OCI-LY7 (cell line): ENCODE results near the gene PYGL. TPM values are rescaled to one million over a fixed set of nuclear protein-coding genes. Genes with fewer than 3 reads are reported as not detected.

ENCODE experiments used
- BruUV-seq: library from RNA; stranded (reverse); fragments of 400-500 nt; replicated peaks from 2 replicates; lab custom pipeline; 2021; lab: Mats Ljungman, UMichigan
- CTCF ChIA-PET: fragments of 300-600 bp; sonication (Branson Sonifier 250); formaldehyde crosslinking; loops from one replicate; lab custom pipeline; 2022; ENCODE audit warnings: antibody characterized with exemption; ENCODE audit not compliant: unreplicated experiment; lab: Charles Lee
- POLR2A ChIA-PET: fragments of 300-600 bp; sonication (Branson Sonifier 250); formaldehyde crosslinking; loops from one replicate; lab custom pipeline; 2022; ENCODE audit warnings: antibody characterized with exemption; lab: Charles Lee
- DNase-seq: peaks from one replicate; pipeline ENCODE4 v3.0.0-alpha.2; 2015; ENCODE audit warnings: low spot score
- H2AFZ ChIP-seq: fragments of 200-600 bp; sonication (generic), shearing (Covaris generic); 2 replicates; pipeline ENCODE4 v1.6.1; 2014; ENCODE audit warnings: mild to moderate bottlenecking, antibody characterized with exemption, low read length, moderate library complexity
- H3K27ac ChIP-seq: fragments of 200-600 bp; sonication (generic); 2 replicates; pipeline ENCODE4 v1.5.1; 2014; ENCODE audit warnings: mixed run types, low read depth, mild to moderate bottlenecking, moderate library complexity, low read length, inconsistent platforms; ENCODE audit not compliant: poor library complexity, severe bottlenecking
- H3K36me3 ChIP-seq: fragments of 200-600 bp; sonication (generic); 2 replicates; pipeline ENCODE4 v1.6.1; 2014; ENCODE audit warnings: mild to moderate bottlenecking, antibody characterized with exemption, low read length, moderate library complexity, mixed read lengths; ENCODE audit not compliant: insufficient read depth
- H3K4me1 ChIP-seq: fragments of 200-600 bp; sonication (generic); 2 replicates; pipeline ENCODE4 v1.5.1; 2014; ENCODE audit warnings: mild to moderate bottlenecking, low read length; ENCODE audit not compliant: insufficient read depth, poor library complexity, severe bottlenecking
- H3K4me2 ChIP-seq: fragments of 200-600 bp; sonication (generic); 2 replicates; pipeline ENCODE4 v1.6.1; 2014; ENCODE audit warnings: mild to moderate bottlenecking, low read length
- H3K4me3 ChIP-seq: fragments of 200-600 bp; sonication (generic); 2 replicates; pipeline ENCODE4 v1.5.1; 2014; ENCODE audit warnings: mild to moderate bottlenecking, low read depth, low read length; ENCODE audit not compliant: poor library complexity, severe bottlenecking
- H3K79me2 ChIP-seq: fragments of 200-600 bp; sonication (generic); 2 replicates; pipeline ENCODE4 v1.6.1; 2016; ENCODE audit warnings: low read depth, mild to moderate bottlenecking, low read length, moderate library complexity, mixed read lengths; ENCODE audit not compliant: insufficient read depth
- H3K9me2 ChIP-seq: fragments of 200-600 bp; sonication (generic); 2 replicates; pipeline ENCODE4 v1.6.1; 2016; ENCODE audit warnings: mild to moderate bottlenecking, low read length, mixed read lengths; ENCODE audit not compliant: insufficient read depth
- H3K9me3 ChIP-seq: fragments of 200-600 bp; sonication (generic); 2 replicates; pipeline ENCODE4 v1.6.1; 2014; ENCODE audit warnings: mild to moderate bottlenecking, mixed run types, low read length, mixed read lengths
- H4K20me1 ChIP-seq: fragments of 200-600 bp; sonication (generic); 2 replicates; pipeline ENCODE4 v1.6.1; 2014; ENCODE audit warnings: mild to moderate bottlenecking, antibody characterized with exemption, low read length, moderate library complexity, mixed read lengths; ENCODE audit not compliant: insufficient read depth
- CTCF ChIP-seq: fragments of 200-600 bp; sonication (generic); conservative IDR thresholded peaks from 2 replicates; pipeline ENCODE4 v1.5.1; 2014; ENCODE audit warnings: mild to moderate bottlenecking, antibody characterized with exemption, low read length, moderate library complexity, mixed read lengths
- EZH2phosphoT487 ChIP-seq: fragments of 200-600 bp; sonication (generic); IDR thresholded peaks from 2 replicates; pipeline ENCODE4 v1.6.1; 2018; ENCODE audit warnings: low read depth, borderline replicate concordance, mild to moderate bottlenecking, mixed run types, antibody characterized with exemption, low read length, moderate library complexity, mixed read lengths
- intact Hi-C: fragments of 100-400 bp; cut with micrococcal nuclease; formaldehyde crosslinking; loops from one replicate; pipeline ENCODE4 v1.10.0; 2022; ENCODE audit not compliant: unreplicated experiment
- total RNA-seq, 2 experiments: library from RNA; depleted of rRNA in 1 of 2; stranded (reverse); fragments of >200 nt in 1 of 2; shearing (Covaris generic) in 1 of 2; gene quantifications; 2 replicates each; pipeline ENCODE4 v1.2.3, GENCODE V29; 2014 to 2022

PYGL gene
- total RNA-seq, 2 experiments from 2014 or later, result 2.8 to 3.3 TPM

DNA sequence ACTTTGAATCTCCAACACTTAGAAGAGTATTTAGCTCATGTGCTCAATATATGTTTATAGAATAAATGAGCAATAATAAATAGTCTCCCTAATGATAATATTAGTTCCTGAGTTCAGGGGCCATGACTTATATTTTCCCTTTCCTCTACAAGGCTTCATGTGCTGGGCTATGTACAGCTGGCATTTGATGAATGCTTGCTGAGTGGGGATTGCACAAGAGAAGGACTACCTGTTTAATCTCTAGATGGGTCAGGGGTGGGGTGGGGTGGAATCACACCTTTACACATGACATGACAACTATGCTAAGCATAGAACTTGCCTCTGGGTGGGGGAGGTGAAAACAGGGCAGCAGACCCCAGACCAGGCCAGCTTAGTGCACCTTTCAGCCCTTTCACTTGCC lies 80.0 kb downstream of the PYGL start:
- no peaks in the 10 kb centered on the region for H3K79me2 ChIP-seq
- CTCF ChIA-PET, result interaction anchor here (0.5 kb wide), 1 partner anchor 130 kb away, joined by 3 read pairs; no protein-coding TSS in a partner anchor
- H2AFZ ChIP-seq, result no peak overlapping the region
- peaks cover 28% of the 10 kb centered on the region for H3K4me1 ChIP-seq
- BruUV-seq, result no TSS peak
- H3K27ac ChIP-seq, result no peak overlapping the region
- intact Hi-C loops, result loop anchor here (5.0 kb wide), 2 partner anchors 152 to 552 kb away; partner anchors contain the start of genes DMAC2L and L2HGDH
- no peaks in the 10 kb centered on the region for H4K20me1 ChIP-seq
- no peak for TF ChIP-seq EZH2phosphoT487
- H3K4me2 ChIP-seq, result no peak overlapping the region
- H3K9me2 ChIP-seq, result no peaks in the 10 kb centered on the region
- no peaks in the 10 kb centered on the region for H3K36me3 ChIP-seq
- no peak overlapping the region for H3K4me3 ChIP-seq
- POLR2A ChIA-PET, result interaction anchor here (1.4 to 1.5 kb wide), 2 partner anchors 38 to 41 kb away, joined by 4 read pairs; no protein-coding TSS in a partner anchor
- DNase-seq, result no peak
- H3K9me3 ChIP-seq, result no peaks in the 10 kb centered on the region

GRCh38 chr14:50862036-50862570 lies 82.2 kb downstream of the PYGL start:
- no peak overlapping the region for H3K4me2 ChIP-seq
- H3K4me3 ChIP-seq, result no peak overlapping the region
- H3K4me1 ChIP-seq, result peaks cover 32% of the 10 kb centered on the region
- no peaks in the 10 kb centered on the region for H4K20me1 ChIP-seq
- TF ChIP-seq EZH2phosphoT487 (no peak), CTCF (no peak)
- ChIA-PET POLR2A (interaction anchor here (0.7 to 1.2 kb wide), 2 partner anchors 70 to 233 kb away, joined by 3 read pairs; no protein-coding TSS in a partner anchor), CTCF (interaction anchor here (1.1 to 3.5 kb wide), 3 partner anchors 13 to 74 kb away, joined by 3 to 32 read pairs (median 3); no protein-coding TSS in a partner anchor)
- no peak for DNase-seq
- intact Hi-C loops, result loop anchor here (5.0 kb wide), 2 partner anchors 150 to 550 kb away; partner anchors contain the start of genes DMAC2L and L2HGDH
- BruUV-seq, result no TSS peak
- H3K27ac ChIP-seq, result no peak overlapping the region
- H2AFZ ChIP-seq, result no peak overlapping the region; the same call in 1 of the 2 replicates
- no peaks in the 10 kb centered on the region for H3K36me3 ChIP-seq
- no peaks in the 10 kb centered on the region for H3K79me2 ChIP-seq
- no peaks in the 10 kb centered on the region for H3K9me3 ChIP-seq
- no peaks in the 10 kb centered on the region for H3K9me2 ChIP-seq

- ChIA-PET CTCF (interaction anchor here (0.6 to 3.5 kb wide), 16 partner anchors 10 to 889 kb away, joined by 3 to 32 read pairs (median 4); no protein-coding TSS in a partner anchor), POLR2A (interaction anchor here (0.6 to 5.5 kb wide), 34 partner anchors 10 to 1421 kb away, joined by 3 to 78 read pairs (median 4); partner anchors contain the start of genes ABHD12B, NEMF and NIN)
- DNase-seq, result peak; percentile 87
- Histone ChIP-seq H4K20me1 (no peaks in the 10 kb centered on the region), H3K4me3 (peak overlapping the region; percentile 68), H3K9me2 (no peaks in the 10 kb centered on the region), H3K36me3 (no peaks in the 10 kb centered on the region), H3K4me2 (peak overlapping the region; percentile 99), H3K79me2 (no peaks in the 10 kb centered on the region), H3K27ac (peak overlapping the region; percentile 62), H2AFZ (peak overlapping the region; percentile 99), H3K4me1 (peaks cover 39% of the 10 kb centered on the region), H3K9me3 (no peaks in the 10 kb centered on the region)
- TF ChIP-seq CTCF (peak; percentile 82), EZH2phosphoT487 (no peak)
- intact Hi-C loops, result loop anchor here (1.0 to 5.0 kb wide), 9 partner anchors 30 to 548 kb away; partner anchors contain the start of genes DMAC2L, L2HGDH and MAP4K5
- no TSS peak for BruUV-seq
Measured at GRCh38 chr14:50860478-50861086, 83.7 kb downstream of the PYGL start.
